Measurements from ENCODE around the gene SRSF10.
"Not testable (repeated sequence)": the region's sequence is repeated elsewhere in the genome, so short reads cannot be mapped to it uniquely, and the experiment has no call there.

DNA sequence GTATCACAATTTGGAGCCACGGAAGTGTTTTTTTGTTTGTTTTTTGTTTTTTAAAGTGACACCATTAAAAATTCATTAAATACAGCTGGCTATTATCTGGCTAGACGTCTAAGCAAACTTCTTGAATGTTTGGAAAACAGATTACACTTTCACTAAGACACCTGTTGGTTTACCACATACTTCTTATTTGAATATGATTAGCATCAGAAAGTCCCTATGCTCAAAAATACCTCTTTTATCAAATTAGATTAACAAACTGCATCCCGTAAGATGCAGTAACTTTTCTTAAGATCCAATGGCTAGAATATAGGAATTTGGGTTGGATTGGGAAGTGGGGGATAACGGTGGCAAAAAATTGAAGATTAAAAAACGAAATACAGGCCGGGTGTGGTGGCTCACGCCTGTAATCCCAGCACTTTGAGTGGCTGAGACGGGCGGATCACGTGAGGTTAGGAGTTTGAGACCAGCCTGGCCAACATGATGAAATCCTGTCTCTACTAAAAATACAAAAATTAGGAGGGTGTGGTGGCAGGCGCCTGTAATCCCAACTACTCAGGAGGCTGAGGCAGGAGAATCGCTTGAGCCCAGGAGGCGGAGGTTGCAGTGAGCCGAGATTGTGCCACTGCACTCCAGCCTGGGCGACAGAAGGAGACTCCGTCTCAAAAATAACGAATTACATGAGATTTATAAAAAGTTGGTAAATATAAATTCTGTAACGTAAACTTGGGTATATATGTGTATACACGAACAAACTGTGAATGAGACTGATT is 21.9 kb downstream of the SRSF10 start:
- TF ChIP-seq, protein P1, sequence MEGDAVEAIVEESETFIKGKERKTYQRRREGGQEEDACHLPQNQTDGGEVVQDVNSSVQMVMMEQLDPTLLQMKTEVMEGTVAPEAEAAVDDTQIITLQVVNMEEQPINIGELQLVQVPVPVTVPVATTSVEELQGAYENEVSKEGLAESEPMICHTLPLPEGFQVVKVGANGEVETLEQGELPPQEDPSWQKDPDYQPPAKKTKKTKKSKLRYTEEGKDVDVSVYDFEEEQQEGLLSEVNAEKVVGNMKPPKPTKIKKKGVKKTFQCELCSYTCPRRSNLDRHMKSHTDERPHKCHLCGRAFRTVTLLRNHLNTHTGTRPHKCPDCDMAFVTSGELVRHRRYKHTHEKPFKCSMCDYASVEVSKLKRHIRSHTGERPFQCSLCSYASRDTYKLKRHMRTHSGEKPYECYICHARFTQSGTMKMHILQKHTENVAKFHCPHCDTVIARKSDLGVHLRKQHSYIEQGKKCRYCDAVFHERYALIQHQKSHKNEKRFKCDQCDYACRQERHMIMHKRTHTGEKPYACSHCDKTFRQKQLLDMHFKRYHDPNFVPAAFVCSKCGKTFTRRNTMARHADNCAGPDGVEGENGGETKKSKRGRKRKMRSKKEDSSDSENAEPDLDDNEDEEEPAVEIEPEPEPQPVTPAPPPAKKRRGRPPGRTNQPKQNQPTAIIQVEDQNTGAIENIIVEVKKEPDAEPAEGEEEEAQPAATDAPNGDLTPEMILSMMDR (IDR thresholded peaks at IDR 0.05; ENCODE audit: low read depth, low read length) = not testable (repeated sequence)
- TF ChIP-seq POLR2A (IDR thresholded peaks at IDR 0.05; ENCODE audit: extremely low read depth, insufficient read length); MYC (IDR thresholded peaks at IDR 0.05; ENCODE audit: low read depth, low read length): not testable (repeated sequence)
- TF ChIP-seq, protein P2, sequence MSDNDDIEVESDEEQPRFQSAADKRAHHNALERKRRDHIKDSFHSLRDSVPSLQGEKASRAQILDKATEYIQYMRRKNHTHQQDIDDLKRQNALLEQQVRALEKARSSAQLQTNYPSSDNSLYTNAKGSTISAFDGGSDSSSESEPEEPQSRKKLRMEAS (IDR thresholded peaks at IDR 0.05; ENCODE audit: low read depth, low read length) = not testable (repeated sequence)

Measured in NB4 (cell line).